K562 (cell line): ENCODE measurements around the gene CTSZ. TPM values are rescaled to one million over a fixed set of nuclear protein-coding genes. Genes with fewer than 3 reads are reported as not detected.

Experiments used
- ATAC-seq: fragments of 200-7000 bp; cut with Tn5 transposase; 3 replicates; pipeline ENCODE4 v1.9.1; 2020; ENCODE audit warnings: moderate library complexity
- BruUV-seq: library from RNA; stranded (reverse); fragments of 400-500 nt; replicated peaks from 2 replicates; lab custom pipeline; 2021; lab: Mats Ljungman, UMichigan
- CTCF ChIA-PET: fragments of 300-600 bp; formaldehyde crosslinking; extraction: SDS; loops from one replicate; lab custom pipeline; 2021; ENCODE audit warnings: low intra/inter-chr PET ratio; lab: Yijun Ruan, JAX
- POLR2A ChIA-PET: fragments of 300-600, 350-650 bp; sonication (Branson Sonifier 250); formaldehyde crosslinking; extraction: SDS; loops from one replicate; lab custom pipeline; 2021; ENCODE audit warnings: antibody characterized with exemption, inconsistent platforms; lab: Yijun Ruan, JAX
- DNase-seq, 4 experiments: peaks; one replicate each; pipeline versions ENCODE4 v3.0.0 to v3.0.0-alpha.2; 2011 to 2018; ENCODE audit warnings: low spot score in 3 of 4, mixed read lengths in 3 of 4; ENCODE audit errors: extremely low read depth in 1 of 4
- FAIRE-seq: peaks from 2 replicates; lab custom pipeline; 2011; peaks lifted over from hg19 to GRCh38; lab: Jason Lieb, UNC
- H2AFZ ChIP-seq: 2 replicates; pipeline ENCODE4 v1.6.0; 2011; ENCODE audit warnings: low read depth, low read length, control low read depth, inconsistent platforms
- H3K27ac ChIP-seq: fragments of 200-600 bp; 3 replicates; pipeline ENCODE4 v1.8.0; 2011; ENCODE audit warnings: low read depth, mild to moderate bottlenecking, control low read depth, inconsistent platforms, low read length, moderate library complexity, mixed read lengths; ENCODE audit errors: extremely low read depth
- H3K27me3 ChIP-seq, 2 experiments: fragments of 300-600 bp in 1 of 2; 2 replicates in 1 of 2; 3 replicates in 1 of 2; pipeline versions ENCODE4 v1.6.0 to v1.8.0; 2011; ENCODE audit warnings: inconsistent platforms in 2 of 2, low read length in 2 of 2, mild to moderate bottlenecking in 1 of 2, mixed read lengths in 1 of 2, moderate library complexity in 1 of 2; ENCODE audit not compliant: control insufficient read depth in 2 of 2, insufficient read depth in 2 of 2
- H3K36me3 ChIP-seq: fragments of 300-600 bp; 3 replicates; pipeline ENCODE4 v1.8.0; 2011; ENCODE audit warnings: mild to moderate bottlenecking, low read length, inconsistent platforms; ENCODE audit not compliant: control insufficient read depth, insufficient read depth
- H3K4me1 ChIP-seq, 2 experiments: fragments of 200-600 bp in 1 of 2; replicated peaks in 1 of 2; 2 replicates in 1 of 2; 3 replicates in 1 of 2; pipeline versions ENCODE4 v1.5.1 to v1.8.0; 2011; ENCODE audit warnings: inconsistent platforms in 2 of 2, low read length in 2 of 2, mild to moderate bottlenecking in 1 of 2, mixed read lengths in 1 of 2, moderate library complexity in 1 of 2; ENCODE audit not compliant: control insufficient read depth in 2 of 2, insufficient read depth in 2 of 2
- H3K4me2 ChIP-seq: 2 replicates; pipeline ENCODE4 v1.6.1; 2011; ENCODE audit warnings: low read length, control low read depth, inconsistent platforms, mixed read lengths; ENCODE audit not compliant: insufficient read depth
- H3K4me3 ChIP-seq: fragments of 200-600 bp; sonication (generic), shearing (Covaris generic); 2 replicates; pipeline ENCODE4 v1.5.1; 2016; ENCODE audit warnings: control low read depth, inconsistent platforms
- H3K79me2 ChIP-seq: fragments of 200-600 bp; 3 replicates; pipeline ENCODE4 v1.8.0; 2011; ENCODE audit warnings: low read length, inconsistent platforms; ENCODE audit not compliant: control insufficient read depth, insufficient read depth
- H3K9ac ChIP-seq, 2 experiments: 2 replicates each; pipeline versions ENCODE4 v1.6.0 to v1.6.1; 2011; ENCODE audit warnings: low read depth in 2 of 2, low read length in 2 of 2, control low read depth in 1 of 2, inconsistent platforms in 1 of 2, mild to moderate bottlenecking in 1 of 2, mixed read lengths in 1 of 2; ENCODE audit not compliant: insufficient read depth in 1 of 2
- H3K9me1 ChIP-seq: one replicate; pipeline ENCODE4 v1.6.0; 2011; ENCODE audit warnings: inconsistent platforms, mild to moderate bottlenecking, low read length, moderate library complexity; ENCODE audit not compliant: control insufficient read depth, insufficient read depth
- H3K9me3 ChIP-seq: replicated peaks from 2 replicates; pipeline ENCODE4 v1.5.1; 2011; ENCODE audit warnings: low read depth, low read length, inconsistent platforms; ENCODE audit not compliant: control insufficient read depth, insufficient read depth
- H4K20me1 ChIP-seq: replicated peaks from 2 replicates; pipeline ENCODE4 v1.6.1; 2011; ENCODE audit warnings: low read length, inconsistent platforms, mixed read lengths; ENCODE audit not compliant: control insufficient read depth, insufficient read depth
- HINFP ChIP-seq: fragments of 450-650 bp; conservative IDR thresholded peaks from 2 replicates; pipeline ENCODE4 v1.6.1; 2016; ENCODE audit warnings: missing genetic modification characterization, low read depth, mild to moderate bottlenecking, control low read depth, missing compliant biosample characterization
- HMGN3 ChIP-seq: IDR thresholded peaks from 2 replicates; pipeline ENCODE4 v1.6.1; 2011; ENCODE audit warnings: borderline replicate concordance, low read depth, mild to moderate bottlenecking, mixed read lengths, low read length; ENCODE audit not compliant: insufficient read length; ENCODE audit errors: extremely low read depth
- RBM25 ChIP-seq: fragments of 200-400 bp; formaldehyde crosslinking; IDR thresholded peaks from 2 replicates; pipeline ENCODE4 v1.6.1; 2018; ENCODE audit warnings: low read length, low read depth, moderate library complexity; ENCODE audit not compliant: severe bottlenecking
- ZNF384 ChIP-seq: IDR thresholded peaks from 2 replicates; pipeline ENCODE4 v1.6.1; 2012; ENCODE audit warnings: low read depth, low read length, improper control_type of control experiment
- ZNF740 ChIP-seq, 3 experiments: fragments of 200-800 bp in 1 of 3; sonication (Bioruptor generic) in 1 of 3; sonication (generic) in 1 of 3; formaldehyde crosslinking in 1 of 3; IDR thresholded peaks; 2 replicates each; pipeline versions ENCODE4 v1.6.1 to v1.8.0; 2016 to 2022; ENCODE audit warnings: mild to moderate bottlenecking in 2 of 3, missing compliant biosample characterization in 2 of 3, missing genetic modification characterization in 2 of 3, missing genetic modification reagents in 1 of 3
- WGBS: fragments of 100-300 bp; shearing (Covaris generic); methylation state at CpG from one replicate; pipeline ENCODE4 v1.1.6; 2016; ENCODE audit warnings: low coverage, mixed read lengths; ENCODE audit not compliant: insufficient coverage; ENCODE audit errors: missing lambda C conversion rate; 5-methylcytosine and 5-hydroxymethylcytosine counted together
- in situ Hi-C: fragments of 300-500 bp; cut with MboI; formaldehyde crosslinking; loops from 4 replicates; pipeline ENCODE4 v1.15.0; 2018; ENCODE audit warnings: inconsistent platforms, mixed read lengths
- intact Hi-C: fragments of 100-400 bp; cut with micrococcal nuclease; formaldehyde crosslinking; loops from 2 replicates; pipeline ENCODE4 v1.14.2; 2022
- polyA plus RNA-seq, 8 experiments: library from polyadenylated mRNA; depleted of rRNA in 4 of 8; stranded (reverse) in 5 of 8; unstranded in 3 of 8; fragments of >200 nt; fragmentation: Nextera tagmentation in 2 of 8; fragmentation: Illumina TruSeq in 1 of 8; extraction: Ambion mirVana in 2 of 8; extraction: Trizol in 1 of 8; gene quantifications; 2 replicates each; pipeline versions ENCODE4 v1.2.1 to v1.2.3, GENCODE V29; 2011 to 2014; ENCODE audit warnings: inconsistent platforms in 1 of 8, missing spikeins in 1 of 8
- total RNA-seq, 7 experiments: library from RNA; depleted of rRNA in 6 of 7; stranded (reverse); fragments of >200 nt in 6 of 7; fragmentation: Illumina TruSeq in 2 of 7; extraction: Trizol in 2 of 7; gene quantifications; 2 replicates each; pipeline versions ENCODE4 v1.2.1 to v1.2.3, GENCODE V29; 2011 to 2021; ENCODE audit warnings: low replicate concordance in 1 of 7

Gene CTSZ
- total and polyA plus RNA-seq, 9 of the 15 experiments (the other 6 are each of a cell fraction or from before 2014, with no cell fraction given): 1.6 to 143 (median 82.8) TPM

GRCh38 chr20:59035381-59035780 is 28.3 kb upstream of the CTSZ start:
- no peak for FAIRE-seq
- POLR2A ChIA-PET: no interaction called here
- H3K36me3 ChIP-seq: peaks cover 87% of the 10 kb centered on the region
- no peak overlapping the region for H3K27ac ChIP-seq
- peaks cover 12 to 14% of the 10 kb centered on the region in 2 experiments; a peak in 4 of 5 replicates for H3K4me1 ChIP-seq
- no peaks in the 10 kb centered on the region for H3K27me3 ChIP-seq
- no peak overlapping the region for H3K4me2 ChIP-seq
- H3K79me2 ChIP-seq: peaks cover 70% of the 10 kb centered on the region
- no peak overlapping the region for H2AFZ ChIP-seq
- DNase-seq: no peak
- no TSS peak for BruUV-seq
- no peak for ATAC-seq
- WGBS: 90% methylated on average over 3 of the region's 3 CpGs
- H3K4me3 ChIP-seq: no peak overlapping the region
- TF ChIP-seq RBM25 (peak; percentile 33), HMGN3 (no peak)
- intact Hi-C loops: no loop called here
- no peak overlapping the region for H3K9ac ChIP-seq
- H4K20me1 ChIP-seq: no peaks in the 10 kb centered on the region
- in situ Hi-C loops: no loop called here
- H3K9me1 ChIP-seq: peaks cover 4% of the 10 kb centered on the region
- no peaks in the 10 kb centered on the region for H3K9me3 ChIP-seq
- CTCF ChIA-PET: no interaction called here

- H3K4me3 ChIP-seq: no peak overlapping the region
- BruUV-seq: no TSS peak
- ATAC-seq (no peak), DNase-seq (no peak), FAIRE-seq (no peak)
- in situ Hi-C loops: no loop called here
- no peaks in the 10 kb centered on the region for H3K9me3 ChIP-seq
- 60% methylated on average over 2 of the region's 2 CpGs for WGBS
- peaks cover 70% of the 10 kb centered on the region for H3K79me2 ChIP-seq
- POLR2A ChIA-PET: interaction anchor here (1.3 to 4.5 kb wide), 3 partner anchors 9 to 13 kb away, joined by 3 to 31 read pairs (median 28); partner anchors contain the start of genes PRELID3B and TUBB1
- no peak overlapping the region for H2AFZ ChIP-seq
- no peaks in the 10 kb centered on the region for H4K20me1 ChIP-seq
- no peak overlapping the region for H3K4me2 ChIP-seq
- H3K27me3 ChIP-seq: no peaks in the 10 kb centered on the region
- intact Hi-C loops: loop anchor here (5.0 kb wide), 2 partner anchors 51 to 141 kb away; partner anchors contain the start of gene NELFCD
- no peak overlapping the region for H3K9ac ChIP-seq
- CTCF ChIA-PET: no interaction called here
- peaks cover 88% of the 10 kb centered on the region for H3K36me3 ChIP-seq
- peaks cover 10 to 18% of the 10 kb centered on the region in 2 experiments; a peak in 4 of 5 replicates for H3K4me1 ChIP-seq
- no peaks in the 10 kb centered on the region for H3K9me1 ChIP-seq
- no peak overlapping the region for H3K27ac ChIP-seq
- TF ChIP-seq ZNF740 (CRISPR knock-in tag; IDR thresholded peaks at IDR 0.05): no peak
- TF ChIP-seq ZNF740 (tag; IDR thresholded peaks at IDR 0.05): no peak
- no peak for TF ChIP-seq ZNF384
- TF ChIP-seq HINFP (tag): no peak
- TF ChIP-seq, all 486 proteins: peak for 0
These were observed 26.6 kb upstream of the CTSZ start for GRCh38 chr20:59033616-59034165.
